ENCODE results near the gene OBP2A. TPM values are rescaled to one million over a fixed set of nuclear protein-coding genes. Genes with fewer than 3 reads are reported as not detected.

The OBP2A gene
- total and polyA plus RNA-seq, 2 of the 8 experiments (the other 6 are each of a cell fraction or from before 2014, with no cell fraction given), result not detected

GRCh38 chr9:135525241-135526088 lies 20.5 kb upstream of the OBP2A start (continued):
- TF ChIP-seq, protein P1, sequence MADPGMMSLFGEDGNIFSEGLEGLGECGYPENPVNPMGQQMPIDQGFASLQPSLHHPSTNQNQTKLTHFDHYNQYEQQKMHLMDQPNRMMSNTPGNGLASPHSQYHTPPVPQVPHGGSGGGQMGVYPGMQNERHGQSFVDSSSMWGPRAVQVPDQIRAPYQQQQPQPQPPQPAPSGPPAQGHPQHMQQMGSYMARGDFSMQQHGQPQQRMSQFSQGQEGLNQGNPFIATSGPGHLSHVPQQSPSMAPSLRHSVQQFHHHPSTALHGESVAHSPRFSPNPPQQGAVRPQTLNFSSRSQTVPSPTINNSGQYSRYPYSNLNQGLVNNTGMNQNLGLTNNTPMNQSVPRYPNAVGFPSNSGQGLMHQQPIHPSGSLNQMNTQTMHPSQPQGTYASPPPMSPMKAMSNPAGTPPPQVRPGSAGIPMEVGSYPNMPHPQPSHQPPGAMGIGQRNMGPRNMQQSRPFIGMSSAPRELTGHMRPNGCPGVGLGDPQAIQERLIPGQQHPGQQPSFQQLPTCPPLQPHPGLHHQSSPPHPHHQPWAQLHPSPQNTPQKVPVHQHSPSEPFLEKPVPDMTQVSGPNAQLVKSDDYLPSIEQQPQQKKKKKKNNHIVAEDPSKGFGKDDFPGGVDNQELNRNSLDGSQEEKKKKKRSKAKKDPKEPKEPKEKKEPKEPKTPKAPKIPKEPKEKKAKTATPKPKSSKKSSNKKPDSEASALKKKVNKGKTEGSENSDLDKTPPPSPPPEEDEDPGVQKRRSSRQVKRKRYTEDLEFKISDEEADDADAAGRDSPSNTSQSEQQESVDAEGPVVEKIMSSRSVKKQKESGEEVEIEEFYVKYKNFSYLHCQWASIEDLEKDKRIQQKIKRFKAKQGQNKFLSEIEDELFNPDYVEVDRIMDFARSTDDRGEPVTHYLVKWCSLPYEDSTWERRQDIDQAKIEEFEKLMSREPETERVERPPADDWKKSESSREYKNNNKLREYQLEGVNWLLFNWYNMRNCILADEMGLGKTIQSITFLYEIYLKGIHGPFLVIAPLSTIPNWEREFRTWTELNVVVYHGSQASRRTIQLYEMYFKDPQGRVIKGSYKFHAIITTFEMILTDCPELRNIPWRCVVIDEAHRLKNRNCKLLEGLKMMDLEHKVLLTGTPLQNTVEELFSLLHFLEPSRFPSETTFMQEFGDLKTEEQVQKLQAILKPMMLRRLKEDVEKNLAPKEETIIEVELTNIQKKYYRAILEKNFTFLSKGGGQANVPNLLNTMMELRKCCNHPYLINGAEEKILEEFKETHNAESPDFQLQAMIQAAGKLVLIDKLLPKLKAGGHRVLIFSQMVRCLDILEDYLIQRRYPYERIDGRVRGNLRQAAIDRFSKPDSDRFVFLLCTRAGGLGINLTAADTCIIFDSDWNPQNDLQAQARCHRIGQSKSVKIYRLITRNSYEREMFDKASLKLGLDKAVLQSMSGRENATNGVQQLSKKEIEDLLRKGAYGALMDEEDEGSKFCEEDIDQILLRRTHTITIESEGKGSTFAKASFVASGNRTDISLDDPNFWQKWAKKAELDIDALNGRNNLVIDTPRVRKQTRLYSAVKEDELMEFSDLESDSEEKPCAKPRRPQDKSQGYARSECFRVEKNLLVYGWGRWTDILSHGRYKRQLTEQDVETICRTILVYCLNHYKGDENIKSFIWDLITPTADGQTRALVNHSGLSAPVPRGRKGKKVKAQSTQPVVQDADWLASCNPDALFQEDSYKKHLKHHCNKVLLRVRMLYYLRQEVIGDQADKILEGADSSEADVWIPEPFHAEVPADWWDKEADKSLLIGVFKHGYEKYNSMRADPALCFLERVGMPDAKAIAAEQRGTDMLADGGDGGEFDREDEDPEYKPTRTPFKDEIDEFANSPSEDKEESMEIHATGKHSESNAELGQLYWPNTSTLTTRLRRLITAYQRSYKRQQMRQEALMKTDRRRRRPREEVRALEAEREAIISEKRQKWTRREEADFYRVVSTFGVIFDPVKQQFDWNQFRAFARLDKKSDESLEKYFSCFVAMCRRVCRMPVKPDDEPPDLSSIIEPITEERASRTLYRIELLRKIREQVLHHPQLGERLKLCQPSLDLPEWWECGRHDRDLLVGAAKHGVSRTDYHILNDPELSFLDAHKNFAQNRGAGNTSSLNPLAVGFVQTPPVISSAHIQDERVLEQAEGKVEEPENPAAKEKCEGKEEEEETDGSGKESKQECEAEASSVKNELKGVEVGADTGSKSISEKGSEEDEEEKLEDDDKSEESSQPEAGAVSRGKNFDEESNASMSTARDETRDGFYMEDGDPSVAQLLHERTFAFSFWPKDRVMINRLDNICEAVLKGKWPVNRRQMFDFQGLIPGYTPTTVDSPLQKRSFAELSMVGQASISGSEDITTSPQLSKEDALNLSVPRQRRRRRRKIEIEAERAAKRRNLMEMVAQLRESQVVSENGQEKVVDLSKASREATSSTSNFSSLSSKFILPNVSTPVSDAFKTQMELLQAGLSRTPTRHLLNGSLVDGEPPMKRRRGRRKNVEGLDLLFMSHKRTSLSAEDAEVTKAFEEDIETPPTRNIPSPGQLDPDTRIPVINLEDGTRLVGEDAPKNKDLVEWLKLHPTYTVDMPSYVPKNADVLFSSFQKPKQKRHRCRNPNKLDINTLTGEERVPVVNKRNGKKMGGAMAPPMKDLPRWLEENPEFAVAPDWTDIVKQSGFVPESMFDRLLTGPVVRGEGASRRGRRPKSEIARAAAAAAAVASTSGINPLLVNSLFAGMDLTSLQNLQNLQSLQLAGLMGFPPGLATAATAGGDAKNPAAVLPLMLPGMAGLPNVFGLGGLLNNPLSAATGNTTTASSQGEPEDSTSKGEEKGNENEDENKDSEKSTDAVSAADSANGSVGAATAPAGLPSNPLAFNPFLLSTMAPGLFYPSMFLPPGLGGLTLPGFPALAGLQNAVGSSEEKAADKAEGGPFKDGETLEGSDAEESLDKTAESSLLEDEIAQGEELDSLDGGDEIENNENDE (IDR thresholded peaks at IDR 0.05; ENCODE audit: insufficient replicate concordance, low read length), result no peak
- TF ChIP-seq MAX (IDR thresholded peaks at IDR 0.05), result no peak
- TF ChIP-seq SIRT6 (IDR thresholded peaks at IDR 0.05; ENCODE audit: low read length), result no peak
- no peak for TF ChIP-seq GABPA (IDR thresholded peaks at IDR 0.05; ENCODE audit: borderline replicate concordance, insufficient read depth, low read length)
- no peak for TF ChIP-seq HDAC2 (IDR thresholded peaks at IDR 0.05; ENCODE audit: borderline replicate concordance in 1 of 2, low read depth in 2 of 2, low read length in 2 of 2)
- TF ChIP-seq KDM1A (IDR thresholded peaks at IDR 0.05; ENCODE audit: borderline replicate concordance, low read length), result no peak
- no peak for TF ChIP-seq MAFK (IDR thresholded peaks at IDR 0.05; ENCODE audit: low read depth, low read length)
- TF ChIP-seq TAF1 (IDR thresholded peaks at IDR 0.05; ENCODE audit: low read depth, low read length), result no peak

Measured in H1 (cell line).